Endothelial cell of umbilical vein (primary cell): ENCODE data around the gene SLC25A1. TPM values are rescaled to one million over a fixed set of nuclear protein-coding genes. Genes with fewer than 3 reads are reported as not detected.

Source experiments
- BruUV-seq: library from RNA; stranded (reverse); fragments of 400-500 nt; replicated peaks from 2 replicates; lab custom pipeline; 2021; lab: Mats Ljungman, UMichigan
- CTCF ChIA-PET: fragments of 300-600, 350-600 bp; sonication (Branson Sonifier 250); formaldehyde crosslinking; loops from one replicate; lab custom pipeline; 2021; ENCODE audit warnings: antibody characterized with exemption, inconsistent platforms; lab: Charles Lee
- POLR2A ChIA-PET: fragments of 300-600, 350-600 bp; sonication (Branson Sonifier 250); formaldehyde crosslinking; loops from one replicate; lab custom pipeline; 2021; ENCODE audit warnings: antibody characterized with exemption, inconsistent platforms; lab: Charles Lee
- DNase-seq: peaks from one replicate; pipeline ENCODE4 v3.0.0-alpha.2; 2011; ENCODE audit warnings: low read depth, low spot score
- FAIRE-seq: peaks from 2 replicates; lab custom pipeline; 2011; peaks lifted over from hg19 to GRCh38; lab: Jason Lieb, UNC
- H2AFZ ChIP-seq: 2 replicates; pipeline ENCODE4 v1.6.0; 2012; ENCODE audit warnings: low read depth, low read length, control low read depth, inconsistent platforms
- H3K27ac ChIP-seq: 2 replicates; pipeline ENCODE4 v1.5.1; 2011; ENCODE audit warnings: low read depth, mild to moderate bottlenecking, control low read depth, low read length, moderate library complexity; ENCODE audit not compliant: insufficient read depth
- H3K27me3 ChIP-seq, 2 experiments: 2 replicates each; pipeline versions ENCODE4 v1.6.0 to v1.6.1; 2011; ENCODE audit warnings: low read length in 2 of 2, mixed read lengths in 1 of 2; ENCODE audit not compliant: control insufficient read depth in 2 of 2, insufficient read depth in 2 of 2
- H3K36me3 ChIP-seq, 2 experiments: 2 replicates in 1 of 2; 3 replicates in 1 of 2; pipeline ENCODE4 v1.5.1; 2011; ENCODE audit warnings: low read length in 2 of 2, mild to moderate bottlenecking in 1 of 2, moderate library complexity in 1 of 2; ENCODE audit not compliant: control insufficient read depth in 2 of 2, insufficient read depth in 2 of 2; ENCODE audit errors: extremely low read depth in 1 of 2
- H3K4me1 ChIP-seq: 3 replicates; pipeline ENCODE4 v1.5.1; 2011; ENCODE audit warnings: mild to moderate bottlenecking, low read length; ENCODE audit not compliant: control insufficient read depth, insufficient read depth; ENCODE audit errors: extremely low read depth
- H3K4me2 ChIP-seq: 2 replicates; pipeline ENCODE4 v1.6.1; 2011; ENCODE audit warnings: low read length, control low read depth, mixed read lengths; ENCODE audit not compliant: insufficient read depth
- H3K4me3 ChIP-seq, 3 experiments: fragments of 200-600 bp in 1 of 3; sonication (generic), shearing (Covaris generic) in 1 of 3; replicated peaks in 1 of 3; 2 replicates each; pipeline ENCODE4 v1.5.1; 2011 to 2016; ENCODE audit warnings: control low read depth in 3 of 3, low read length in 3 of 3, mild to moderate bottlenecking in 2 of 3, inconsistent platforms in 1 of 3, low read depth in 1 of 3, moderate library complexity in 1 of 3; ENCODE audit not compliant: insufficient read depth in 1 of 3
- H3K79me2 ChIP-seq: 2 replicates; pipeline ENCODE4 v1.6.0; 2012; ENCODE audit warnings: low read length, inconsistent platforms; ENCODE audit not compliant: control insufficient read depth, insufficient read depth
- H3K9ac ChIP-seq: replicated peaks from 2 replicates; pipeline ENCODE3; 2011; ENCODE audit warnings: low read length, control low read depth; ENCODE audit not compliant: insufficient read depth; ENCODE audit errors: extremely low read depth
- H3K9me1 ChIP-seq: replicated peaks from 3 replicates; pipeline ENCODE4 v1.6.0; 2011; ENCODE audit warnings: mild to moderate bottlenecking, low read length; ENCODE audit not compliant: control insufficient read depth, insufficient read depth; ENCODE audit errors: extremely low read depth
- H3K9me3 ChIP-seq: replicated peaks from 2 replicates; pipeline ENCODE4 v1.5.1; 2012; ENCODE audit warnings: low read length, inconsistent platforms; ENCODE audit not compliant: control insufficient read depth, insufficient read depth
- H4K20me1 ChIP-seq: replicated peaks from 2 replicates; pipeline ENCODE3; 2011; ENCODE audit warnings: mild to moderate bottlenecking, low read length; ENCODE audit not compliant: control insufficient read depth, insufficient read depth; ENCODE audit errors: extremely low read depth
- EZH2 ChIP-seq: IDR thresholded peaks from 2 replicates; pipeline ENCODE4 v1.6.1; 2012; ENCODE audit warnings: borderline replicate concordance, low read depth, mild to moderate bottlenecking, moderate library complexity, low read length, inconsistent platforms; ENCODE audit not compliant: severe bottlenecking
- FOS ChIP-seq: IDR thresholded peaks from 2 replicates; pipeline ENCODE4 v1.6.1; 2011; ENCODE audit warnings: mild to moderate bottlenecking, low read length, moderate library complexity, borderline replicate concordance; ENCODE audit not compliant: insufficient read depth
- GATA2 ChIP-seq: IDR thresholded peaks from 2 replicates; pipeline ENCODE4 v1.7.0; 2011; ENCODE audit warnings: low read depth, mild to moderate bottlenecking, moderate library complexity, mixed read lengths, low read length; ENCODE audit not compliant: insufficient read length, insufficient read depth
- JUN ChIP-seq: IDR thresholded peaks from 2 replicates; pipeline ENCODE4 v1.6.1; 2011; ENCODE audit warnings: borderline replicate concordance, low read depth; ENCODE audit not compliant: insufficient read length, insufficient read depth
- MYC ChIP-seq: IDR thresholded peaks from one replicate; pipeline ENCODE4 v1.6.1; 2011; ENCODE audit warnings: mild to moderate bottlenecking, low read depth, low read length
- POLR2A ChIP-seq: IDR thresholded peaks from 2 replicates; pipeline ENCODE4 v1.6.1; 2012; ENCODE audit warnings: low read depth, mild to moderate bottlenecking, control low read depth, low read length
- POLR2AphosphoS5 ChIP-seq: IDR thresholded peaks from 2 replicates; pipeline ENCODE4 v1.6.1; 2012; ENCODE audit warnings: low read depth, mild to moderate bottlenecking, control low read depth, low read length, moderate library complexity; ENCODE audit not compliant: insufficient read depth
- dilution Hi-C: fragments of 300-500 bp; cut with MboI; formaldehyde crosslinking; loops from one replicate; pipeline ENCODE4 v1.15.0; 2019; ENCODE audit warnings: low sequenced_read_pairs; ENCODE audit not compliant: extremely low pct_ligation_motif_present
- intact Hi-C: fragments of 100-400 bp; cut with micrococcal nuclease; formaldehyde crosslinking; loops from one replicate; pipeline ENCODE4 v1.10.0; 2022
- polyA plus RNA-seq, 4 experiments: library from polyadenylated mRNA; depleted of rRNA in 3 of 4; stranded (reverse) in 3 of 4; unstranded in 1 of 4; fragments of >200 nt; gene quantifications; 2 replicates each; pipeline versions ENCODE4 v1.2.1 to v1.2.3, GENCODE V29; 2011 to 2012; ENCODE audit warnings: missing spikeins in 1 of 4
- total RNA-seq: library from RNA; stranded (reverse); gene quantifications from 2 replicates; pipeline ENCODE4 v1.2.3, GENCODE V29; 2021
- TF ChIP-seq, protein P1 (sequence below), 2 donors: IDR thresholded peaks; 1 replicate in 1 of 2; 2 replicates in 1 of 2; pipeline ENCODE4 v1.5.1; 2011; ENCODE audit warnings: low read length in 2 of 2, mild to moderate bottlenecking in 2 of 2, moderate library complexity in 2 of 2, control low read depth in 1 of 2, inconsistent platforms in 1 of 2, low read depth in 1 of 2; ENCODE audit not compliant: insufficient read depth in 1 of 2; ENCODE audit errors: extremely low read depth in 1 of 2
- TF ChIP-seq, protein P2 (sequence below): IDR thresholded peaks from 2 replicates; pipeline ENCODE4 v1.6.1; 2011; ENCODE audit not compliant: insufficient read depth, insufficient read length

SLC25A1 gene
- total and polyA plus RNA-seq, 2 donors (not counting 3 experiments of a cell fraction or from before 2014, with no cell fraction given), result 80.0 to 94.5 TPM

GRCh38 chr22:19207884-19208283 lies 29.3 kb upstream of the SLC25A1 start:
- CTCF ChIA-PET, result interaction anchor here (1.8 kb wide), 1 partner anchor 63 kb away, joined by 5 read pairs; the partner anchor contains the start of gene ESS2
- TF ChIP-seq POLR2A (no peak), POLR2AphosphoS5 (no peak), JUN (no peak), MYC (no peak), GATA2 (no peak), FOS (no peak), EZH2 (no peak)
- TF ChIP-seq, protein P1, sequence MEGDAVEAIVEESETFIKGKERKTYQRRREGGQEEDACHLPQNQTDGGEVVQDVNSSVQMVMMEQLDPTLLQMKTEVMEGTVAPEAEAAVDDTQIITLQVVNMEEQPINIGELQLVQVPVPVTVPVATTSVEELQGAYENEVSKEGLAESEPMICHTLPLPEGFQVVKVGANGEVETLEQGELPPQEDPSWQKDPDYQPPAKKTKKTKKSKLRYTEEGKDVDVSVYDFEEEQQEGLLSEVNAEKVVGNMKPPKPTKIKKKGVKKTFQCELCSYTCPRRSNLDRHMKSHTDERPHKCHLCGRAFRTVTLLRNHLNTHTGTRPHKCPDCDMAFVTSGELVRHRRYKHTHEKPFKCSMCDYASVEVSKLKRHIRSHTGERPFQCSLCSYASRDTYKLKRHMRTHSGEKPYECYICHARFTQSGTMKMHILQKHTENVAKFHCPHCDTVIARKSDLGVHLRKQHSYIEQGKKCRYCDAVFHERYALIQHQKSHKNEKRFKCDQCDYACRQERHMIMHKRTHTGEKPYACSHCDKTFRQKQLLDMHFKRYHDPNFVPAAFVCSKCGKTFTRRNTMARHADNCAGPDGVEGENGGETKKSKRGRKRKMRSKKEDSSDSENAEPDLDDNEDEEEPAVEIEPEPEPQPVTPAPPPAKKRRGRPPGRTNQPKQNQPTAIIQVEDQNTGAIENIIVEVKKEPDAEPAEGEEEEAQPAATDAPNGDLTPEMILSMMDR (IDR thresholded peaks at IDR 0.05; ENCODE audit: extremely low read depth in 1 of 2, insufficient read depth in 1 of 2, low read depth in 1 of 2, low read length in 2 of 2), result no peak
- TF ChIP-seq, protein P2, sequence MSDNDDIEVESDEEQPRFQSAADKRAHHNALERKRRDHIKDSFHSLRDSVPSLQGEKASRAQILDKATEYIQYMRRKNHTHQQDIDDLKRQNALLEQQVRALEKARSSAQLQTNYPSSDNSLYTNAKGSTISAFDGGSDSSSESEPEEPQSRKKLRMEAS, result no peak
- Histone ChIP-seq H3K4me1 (no peaks in the 10 kb centered on the region), H3K27me3 (no peaks in the 10 kb centered on the region), H3K79me2 (no peaks in the 10 kb centered on the region), H3K9me1 (no peaks in the 10 kb centered on the region), H3K9ac (no peak overlapping the region), H3K4me3 (no peak overlapping the region), H4K20me1 (no peaks in the 10 kb centered on the region), H3K36me3 (peaks cover 0 to 7% of the 10 kb centered on the region in 2 experiments), H3K27ac (no peak overlapping the region), H2AFZ (no peak overlapping the region), H3K4me2 (no peak overlapping the region), H3K9me3 (no peaks in the 10 kb centered on the region)
- intact Hi-C loops (no loop called here), dilution Hi-C loops (no loop called here)
- POLR2A ChIA-PET, result no interaction called here
- DNase-seq (no peak), FAIRE-seq (no peak)
- no TSS peak for BruUV-seq
